Loucy (cell line): ENCODE measurements around the gene OOSP1.

Source experiments
- H2AFZ ChIP-seq: fragments of 200-600 bp; sonication (generic); 2 replicates; pipeline ENCODE4 v1.6.0; 2016; ENCODE audit warnings: antibody characterized with exemption, mild to moderate bottlenecking, low read length, moderate library complexity
- H3F3A ChIP-seq: fragments of 200-600 bp; 2 replicates; pipeline ENCODE4 v1.6.0; 2016; ENCODE audit warnings: antibody characterized with exemption, low read depth, mild to moderate bottlenecking
- H3K27me3 ChIP-seq: fragments of 200-600 bp; sonication (generic); 2 replicates; pipeline ENCODE4 v1.6.1; 2014; ENCODE audit warnings: low read length, mild to moderate bottlenecking; ENCODE audit not compliant: insufficient read depth, poor library complexity, severe bottlenecking
- H3K36me3 ChIP-seq: fragments of 200-600 bp; sonication (generic); 2 replicates; pipeline ENCODE4 v1.6.1; 2016; ENCODE audit warnings: low read length; ENCODE audit not compliant: insufficient read depth
- H3K4me1 ChIP-seq: fragments of 200-600 bp; sonication (generic); 2 replicates; pipeline ENCODE4 v1.5.1; 2014; ENCODE audit warnings: low read length, mild to moderate bottlenecking; ENCODE audit not compliant: insufficient read depth, poor library complexity, severe bottlenecking
- H3K4me2 ChIP-seq: fragments of 200-600 bp; sonication (generic); 2 replicates; pipeline ENCODE4 v1.6.0; 2014; ENCODE audit warnings: antibody characterized with exemption, low read length, low read depth, mild to moderate bottlenecking; ENCODE audit not compliant: poor library complexity, severe bottlenecking
- H3K4me3 ChIP-seq: fragments of 200-600 bp; sonication (generic); 2 replicates; pipeline ENCODE4 v1.5.1; 2014; ENCODE audit warnings: low read length, mild to moderate bottlenecking, mixed read lengths; ENCODE audit not compliant: poor library complexity, severe bottlenecking
- H3K79me2 ChIP-seq: fragments of 200-600 bp; sonication (generic); 2 replicates; pipeline ENCODE4 v1.6.1; 2014; ENCODE audit warnings: low read length; ENCODE audit not compliant: insufficient read depth
- H3K9ac ChIP-seq: fragments of 200-600 bp; sonication (generic); 2 replicates; pipeline ENCODE4 v1.6.0; 2014; ENCODE audit warnings: mild to moderate bottlenecking, low read depth, low read length, moderate library complexity; ENCODE audit not compliant: poor library complexity, severe bottlenecking
- H3K9me2 ChIP-seq: fragments of 200-600 bp; sonication (generic); replicated peaks from 2 replicates; pipeline ENCODE4 v1.6.1; 2016; ENCODE audit warnings: low read depth, low read length, mixed read lengths
- H3K9me3 ChIP-seq: fragments of 200-600 bp; sonication (generic); 2 replicates; pipeline ENCODE4 v1.6.1; 2014; ENCODE audit warnings: mild to moderate bottlenecking, antibody characterized with exemption, low read length, low read depth; ENCODE audit not compliant: insufficient read depth
- H4K20me1 ChIP-seq: fragments of 200-600 bp; sonication (generic); 2 replicates; pipeline ENCODE4 v1.6.0; 2014; ENCODE audit warnings: antibody characterized with exemption, low read length, mild to moderate bottlenecking; ENCODE audit not compliant: insufficient read depth, poor library complexity, severe bottlenecking
- CTCF ChIP-seq: fragments of 200-600 bp; sonication (generic); conservative IDR thresholded peaks from 2 replicates; pipeline ENCODE4 v1.5.1; 2014; ENCODE audit warnings: mild to moderate bottlenecking, antibody characterized with exemption, low read length
- EZH2phosphoT487 ChIP-seq: fragments of 200-600 bp; IDR thresholded peaks from 2 replicates; pipeline ENCODE4 v1.6.1; 2018; ENCODE audit warnings: antibody characterized with exemption, mild to moderate bottlenecking, moderate library complexity, borderline replicate concordance

OOSP1 gene

DNA sequence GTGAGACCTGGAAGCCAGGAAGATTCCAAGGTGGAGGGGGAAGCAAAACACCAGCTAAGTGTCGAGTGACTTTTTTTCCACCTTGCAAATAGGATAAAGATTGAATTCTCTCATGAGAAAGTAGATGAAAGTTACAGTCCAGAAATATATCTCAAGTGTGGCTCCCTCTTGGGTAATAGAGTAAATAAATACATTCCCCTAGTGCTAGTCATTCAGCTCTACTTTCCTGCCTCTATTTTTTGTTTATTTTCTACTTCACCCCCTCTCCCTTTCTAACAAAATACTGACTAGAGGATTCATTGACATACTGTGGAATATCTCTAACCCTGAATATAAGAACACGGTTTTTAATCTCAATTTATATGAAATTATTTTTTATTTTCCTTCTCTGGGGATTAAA, 59.6 kb downstream of the OOSP1 start:
- TF ChIP-seq CTCF = no peak
- TF ChIP-seq EZH2phosphoT487 = no peak
- H3K9me3 ChIP-seq = no peaks in the 10 kb centered on the region
- H3K9me2 ChIP-seq = no peaks in the 10 kb centered on the region
- H3K36me3 ChIP-seq = no peaks in the 10 kb centered on the region
- no peaks in the 10 kb centered on the region for H3K27me3 ChIP-seq
- peaks cover 6% of the 10 kb centered on the region for H3K4me1 ChIP-seq
- H3K4me2 ChIP-seq = no peak overlapping the region
- H3K9ac ChIP-seq = no peak overlapping the region
- no peak overlapping the region for H3K4me3 ChIP-seq
- no peaks in the 10 kb centered on the region for H4K20me1 ChIP-seq
- no peaks in the 10 kb centered on the region for H3F3A ChIP-seq
- H2AFZ ChIP-seq = no peak overlapping the region
- H3K79me2 ChIP-seq = no peaks in the 10 kb centered on the region

GRCh38 chr11:59999691-60000090, 61.5 kb downstream of the OOSP1 start:
- Histone ChIP-seq H3K36me3 (no peaks in the 10 kb centered on the region), H4K20me1 (no peaks in the 10 kb centered on the region), H2AFZ (no peak overlapping the region)

DNA sequence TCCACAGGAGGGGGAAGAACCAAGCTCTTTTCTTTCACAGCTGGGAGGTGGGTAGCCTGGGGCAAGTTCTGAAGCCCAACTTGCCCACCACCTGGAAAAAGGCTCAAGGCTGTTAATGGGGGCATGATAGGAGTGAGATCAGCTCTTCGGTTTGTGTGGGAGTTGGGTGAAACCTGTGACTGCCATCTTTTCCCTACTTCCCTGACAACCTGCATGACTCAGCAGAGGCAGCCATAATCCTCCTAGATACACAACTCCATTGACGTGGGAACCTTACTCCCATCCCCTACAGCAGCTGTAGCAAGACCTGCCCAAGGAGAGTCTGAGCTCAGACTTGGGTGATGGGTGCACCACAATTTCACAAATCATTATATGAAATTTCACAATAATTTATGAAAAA, 65.5 kb downstream of the OOSP1 start:
- no peak overlapping the region for H2AFZ ChIP-seq
- no peak overlapping the region for H3K4me3 ChIP-seq
- H3K9me3 ChIP-seq = no peaks in the 10 kb centered on the region

More at GRCh38 chr11:59999691-60000090, 61.5 kb downstream of the OOSP1 start:
- no peaks in the 10 kb centered on the region for H3K4me1 ChIP-seq
- no peaks in the 10 kb centered on the region for H3K9me3 ChIP-seq
- no peak overlapping the region for H3K9ac ChIP-seq
- no peaks in the 10 kb centered on the region for H3K79me2 ChIP-seq
- H3K4me3 ChIP-seq = no peak overlapping the region
- no peaks in the 10 kb centered on the region for H3F3A ChIP-seq
- TF ChIP-seq CTCF (no peak), EZH2phosphoT487 (no peak)
- H3K27me3 ChIP-seq = no peaks in the 10 kb centered on the region
- no peaks in the 10 kb centered on the region for H3K9me2 ChIP-seq
- H3K4me2 ChIP-seq = no peak overlapping the region

More for the DNA sequence above, 65.5 kb downstream of the OOSP1 start:
- H3K4me2 ChIP-seq = no peak overlapping the region
- no peaks in the 10 kb centered on the region for H3K4me1 ChIP-seq
- H4K20me1 ChIP-seq = no peaks in the 10 kb centered on the region
- H3K9ac ChIP-seq = no peak overlapping the region
- no peaks in the 10 kb centered on the region for H3K79me2 ChIP-seq
- TF ChIP-seq EZH2phosphoT487 (no peak), CTCF (no peak)
- no peaks in the 10 kb centered on the region for H3K9me2 ChIP-seq
- no peaks in the 10 kb centered on the region for H3F3A ChIP-seq
- no peaks in the 10 kb centered on the region for H3K36me3 ChIP-seq
- no peaks in the 10 kb centered on the region for H3K27me3 ChIP-seq
